IMR-90 (cell line): ENCODE data around the gene TGFB2. TPM values are rescaled to one million over a fixed set of nuclear protein-coding genes. Genes with fewer than 3 reads are reported as not detected.

Experiments
- ATAC-seq: fragments of 200-7000 bp; cut with Tn5 transposase; 2 replicates; pipeline ENCODE4 v1.9.1; 2020; ENCODE audit warnings: low read depth, mild to moderate bottlenecking, moderate library complexity
- BruUV-seq: library from RNA; stranded (reverse); fragments of 400-500 nt; replicated peaks from 2 replicates; lab custom pipeline; 2021; lab: Mats Ljungman, UMichigan
- CTCF ChIA-PET: fragments of 300-600 bp; formaldehyde crosslinking; extraction: SDS; loops from one replicate; lab custom pipeline; 2021; ENCODE audit warnings: antibody characterized with exemption; lab: Yijun Ruan, JAX
- POLR2A ChIA-PET: fragments of 300-600 bp; sonication (Branson Sonifier 250); formaldehyde crosslinking; loops from one replicate; lab custom pipeline; 2022; ENCODE audit warnings: antibody characterized with exemption; ENCODE audit not compliant: unreplicated experiment; lab: Charles Lee
- DNase-seq: peaks from one replicate; pipeline ENCODE4 v3.0.0; 2013
- H2AFZ ChIP-seq: replicated peaks from 2 replicates; pipeline ENCODE3; 2013; ENCODE audit warnings: low read length, mild to moderate bottlenecking; ENCODE audit not compliant: poor library complexity
- H2AK5ac ChIP-seq: 2 replicates; pipeline ENCODE4 v1.6.1; 2013; ENCODE audit warnings: low read depth, low read length, inconsistent platforms
- H2AK9ac ChIP-seq: replicated peaks from 2 replicates; pipeline ENCODE3; 2013; ENCODE audit warnings: mild to moderate bottlenecking, low read depth, low read length, moderate library complexity; ENCODE audit not compliant: poor library complexity
- H2BK120ac ChIP-seq: 2 replicates; pipeline ENCODE4 v1.6.1; 2013; ENCODE audit warnings: low read depth, low read length, inconsistent platforms
- H2BK15ac ChIP-seq: 3 replicates; pipeline ENCODE4 v1.6.1; 2013; ENCODE audit warnings: low read depth, low read length, inconsistent platforms
- H2BK20ac ChIP-seq: 2 replicates; pipeline ENCODE4 v1.6.1; 2013; ENCODE audit warnings: low read depth, mild to moderate bottlenecking, inconsistent platforms, low read length, moderate library complexity
- H2BK5ac ChIP-seq: 2 replicates; pipeline ENCODE4 v1.6.1; 2013; ENCODE audit warnings: mild to moderate bottlenecking, low read depth, low read length, inconsistent platforms; ENCODE audit not compliant: poor library complexity, severe bottlenecking
- H3K14ac ChIP-seq: replicated peaks from 2 replicates; pipeline ENCODE4 v1.6.1; 2013; ENCODE audit warnings: low read depth, low read length, inconsistent platforms
- H3K18ac ChIP-seq: 2 replicates; pipeline ENCODE4 v1.6.1; 2013; ENCODE audit warnings: low read depth, low read length, control low read depth
- H3K23ac ChIP-seq: 2 replicates; pipeline ENCODE4 v1.6.1; 2013; ENCODE audit warnings: low read depth, low read length, inconsistent platforms
- H3K27ac ChIP-seq: 2 replicates; pipeline ENCODE4 v1.5.1; 2013; ENCODE audit warnings: mild to moderate bottlenecking, control low read depth, low read length; ENCODE audit not compliant: insufficient read depth
- H3K27me3 ChIP-seq: 2 replicates; pipeline ENCODE4 v1.6.1; 2013; ENCODE audit warnings: low read length; ENCODE audit not compliant: control insufficient read depth, insufficient read depth
- H3K36me3 ChIP-seq: 2 replicates; pipeline ENCODE4 v1.6.1; 2013; ENCODE audit warnings: low read length, mixed read lengths; ENCODE audit not compliant: control insufficient read depth, insufficient read depth
- H3K4ac ChIP-seq: 2 replicates; pipeline ENCODE4 v1.6.1; 2013; ENCODE audit warnings: low read depth, low read length, inconsistent platforms
- H3K4me1 ChIP-seq: 2 replicates; pipeline ENCODE4 v1.6.1; 2013; ENCODE audit warnings: low read length, mixed read lengths; ENCODE audit not compliant: control insufficient read depth, insufficient read depth
- H3K4me2 ChIP-seq: 2 replicates; pipeline ENCODE4 v1.6.1; 2013; ENCODE audit warnings: low read depth, mild to moderate bottlenecking, control low read depth, low read length, moderate library complexity
- H3K4me3 ChIP-seq: 2 replicates; pipeline ENCODE4 v1.5.1; 2013; ENCODE audit warnings: low read depth, mild to moderate bottlenecking, control low read depth, low read length, moderate library complexity; ENCODE audit not compliant: insufficient read depth
- H3K56ac ChIP-seq: 2 replicates; pipeline ENCODE4 v1.6.1; 2013; ENCODE audit warnings: low read length, inconsistent platforms; ENCODE audit not compliant: insufficient read depth; ENCODE audit errors: extremely low read depth
- H3K79me1 ChIP-seq, 2 experiments: 2 replicates each; pipeline ENCODE4 v1.6.1; 2013; ENCODE audit warnings: low read length in 2 of 2, inconsistent platforms in 1 of 2, low read depth in 1 of 2
- H3K9ac ChIP-seq: 2 replicates; pipeline ENCODE4 v1.6.1; 2013; ENCODE audit warnings: low read depth, low read length, control low read depth
- H3K9me1 ChIP-seq: 2 replicates; pipeline ENCODE4 v1.6.1; 2013; ENCODE audit warnings: low read length, inconsistent platforms; ENCODE audit not compliant: insufficient read depth
- H3K9me3 ChIP-seq: 2 replicates; pipeline ENCODE4 v1.6.1; 2013; ENCODE audit warnings: low read length; ENCODE audit not compliant: control insufficient read depth, insufficient read depth
- H4K20me1 ChIP-seq: 2 replicates; pipeline ENCODE4 v1.6.1; 2013; ENCODE audit warnings: low read length, inconsistent platforms; ENCODE audit not compliant: insufficient read depth
- H4K5ac ChIP-seq: 2 replicates; pipeline ENCODE4 v1.6.1; 2013; ENCODE audit warnings: mild to moderate bottlenecking, low read depth, low read length, control low read depth
- H4K8ac ChIP-seq, 2 experiments: 2 replicates each; pipeline ENCODE4 v1.6.1; 2013; ENCODE audit warnings: low read depth in 2 of 2, low read length in 2 of 2, control low read depth in 1 of 2, inconsistent platforms in 1 of 2
- H4K91ac ChIP-seq: 2 replicates; pipeline ENCODE4 v1.6.1; 2013; ENCODE audit warnings: low read depth, low read length, inconsistent platforms; ENCODE audit not compliant: insufficient read depth
- BHLHE40 ChIP-seq: fragments of 150-350 bp; IDR thresholded peaks from 2 replicates; pipeline ENCODE4 v1.6.1; 2016; ENCODE audit warnings: mild to moderate bottlenecking, low read depth, low read length
- CEBPB ChIP-seq: IDR thresholded peaks from 2 replicates; pipeline ENCODE4 v1.6.1; 2012; ENCODE audit warnings: low read depth, low read length, improper control_type of control experiment
- CHD1 ChIP-seq: IDR thresholded peaks from 2 replicates; pipeline ENCODE4 v1.6.1; 2012; ENCODE audit warnings: low read depth, low read length, improper control_type of control experiment
- CTCF ChIP-seq: conservative IDR thresholded peaks from 2 replicates; pipeline ENCODE4 v1.5.1; 2012; ENCODE audit warnings: mild to moderate bottlenecking, low read depth, low read length, improper control_type of control experiment
- ELK1 ChIP-seq: fragments of 150-350 bp; IDR thresholded peaks from 2 replicates; pipeline ENCODE4 v1.6.1; 2016; ENCODE audit warnings: low read depth, mild to moderate bottlenecking, low read length, moderate library complexity, borderline replicate concordance
- FOS ChIP-seq: fragments of 150-350 bp; IDR thresholded peaks from 2 replicates; pipeline ENCODE4 v1.6.1; 2016; ENCODE audit warnings: low read depth, low read length
- MAFK ChIP-seq: IDR thresholded peaks from 2 replicates; pipeline ENCODE4 v1.6.1; 2012; ENCODE audit warnings: low read depth, low read length, improper control_type of control experiment
- MAZ ChIP-seq: IDR thresholded peaks from 2 replicates; pipeline ENCODE4 v1.6.1; 2012; ENCODE audit warnings: low read depth, mild to moderate bottlenecking, low read length, improper control_type of control experiment, moderate library complexity, borderline replicate concordance
- MXI1 ChIP-seq: IDR thresholded peaks from 2 replicates; pipeline ENCODE4 v1.6.1; 2012; ENCODE audit warnings: low read depth, mild to moderate bottlenecking, low read length, moderate library complexity, borderline replicate concordance
- NFE2L2 ChIP-seq: fragments of 150-350 bp; IDR thresholded peaks from 2 replicates; pipeline ENCODE4 v1.6.1; 2016; ENCODE audit warnings: low read depth, mild to moderate bottlenecking, low read length
- POLR2A ChIP-seq: IDR thresholded peaks from 2 replicates; pipeline ENCODE4 v1.6.1; 2012; ENCODE audit warnings: mild to moderate bottlenecking, low read depth, low read length
- RAD21 ChIP-seq: IDR thresholded peaks from 2 replicates; pipeline ENCODE4 v1.6.1; 2012; ENCODE audit warnings: low read length, improper control_type of control experiment
- RCOR1 ChIP-seq: IDR thresholded peaks from 2 replicates; pipeline ENCODE4 v1.6.1; 2012; ENCODE audit warnings: mild to moderate bottlenecking, low read length, improper control_type of control experiment; ENCODE audit not compliant: insufficient replicate concordance
- RFX5 ChIP-seq: IDR thresholded peaks from 2 replicates; pipeline ENCODE4 v1.8.0; 2012; ENCODE audit warnings: low read depth, mild to moderate bottlenecking, low read length, moderate library complexity
- SMC3 ChIP-seq: fragments of 150-350 bp; IDR thresholded peaks from 2 replicates; pipeline ENCODE4 v1.6.1; 2016; ENCODE audit warnings: low read depth, mild to moderate bottlenecking, antibody characterized with exemption, low read length, moderate library complexity
- USF2 ChIP-seq: fragments of 150-350 bp; IDR thresholded peaks from 2 replicates; pipeline ENCODE4 v1.6.1; 2017; ENCODE audit warnings: mild to moderate bottlenecking, antibody characterized with exemption, low read length, low read depth
- dilution Hi-C: fragments of 300-500 bp; cut with HindIII; formaldehyde crosslinking; loops from one replicate; pipeline ENCODE4 v1.14.3; 2018; ENCODE audit warnings: low sequenced_read_pairs; ENCODE audit not compliant: unreplicated experiment
- in situ Hi-C: fragments of 300-500 bp; cut with MboI; formaldehyde crosslinking; loops from 3 replicates; pipeline ENCODE4 v1.14.3; 2019; ENCODE audit warnings: low sequenced_read_pairs, inconsistent platforms, mixed read lengths
- intact Hi-C: fragments of 100-400 bp; cut with micrococcal nuclease; formaldehyde crosslinking; loops from 2 replicates; pipeline ENCODE4 v1.10.0; 2022
- polyA plus RNA-seq, 3 experiments: library from polyadenylated mRNA; depleted of rRNA; stranded (reverse); fragments of >200 nt; gene quantifications; 2 replicates each; pipeline ENCODE4 v1.2.3, GENCODE V29; 2012; ENCODE audit warnings: low replicate concordance in 1 of 3
- total RNA-seq: library from RNA; depleted of rRNA; stranded (reverse); fragments of >200 nt; gene quantifications from 2 replicates; pipeline ENCODE4 v1.2.3, GENCODE V29; 2012

Gene TGFB2
- total and polyA plus RNA-seq, 2 of the 4 experiments (the other 2 are of a cell fraction): 3.7 to 3.8 TPM

DNA sequence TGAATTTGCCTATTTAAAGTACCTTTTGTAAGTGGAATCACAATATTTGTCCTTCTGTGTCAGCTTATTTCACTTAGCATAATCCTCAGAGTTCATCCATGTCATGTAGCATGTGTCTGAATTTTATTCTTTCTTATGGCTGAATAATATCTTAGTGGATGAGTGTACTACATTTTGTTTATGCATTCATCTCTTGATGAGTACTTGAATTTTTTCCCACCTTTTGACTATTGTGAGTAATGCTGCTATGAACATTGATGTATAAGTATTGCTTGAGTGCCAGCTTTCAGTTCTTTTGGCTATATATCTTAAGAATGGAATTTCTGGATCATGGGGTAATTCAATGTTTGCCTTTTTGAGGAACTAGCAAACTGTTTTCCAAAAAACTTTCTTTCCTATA is 84.2 kb downstream of the TGFB2 start:
- no peaks in the 10 kb centered on the region for H3K79me1 ChIP-seq
- ATAC-seq: no peak
- H4K5ac ChIP-seq: no peak overlapping the region
- H2BK20ac ChIP-seq: no peak overlapping the region
- no peaks in the 10 kb centered on the region for H3K27me3 ChIP-seq
- no TSS peak for BruUV-seq
- H3K56ac ChIP-seq: no peak overlapping the region
- no peak overlapping the region for H3K14ac ChIP-seq
- peak; percentile 40 for DNase-seq
- no peak overlapping the region for H2BK120ac ChIP-seq
- no peak overlapping the region for H3K4me3 ChIP-seq
- no peak overlapping the region for H2AFZ ChIP-seq
- ChIA-PET POLR2A (interaction anchor here (0.6 kb wide), 1 partner anchor 195 kb away, joined by 12 read pairs; no protein-coding TSS in a partner anchor), CTCF (interaction anchor here (0.6 kb wide), 1 partner anchor 737 kb away, joined by 3 read pairs; no protein-coding TSS in a partner anchor)
- in situ Hi-C loops: no loop called here
- no peak overlapping the region for H3K9ac ChIP-seq
- H2BK15ac ChIP-seq: no peak overlapping the region
- H3K23ac ChIP-seq: no peak overlapping the region
- H2AK9ac ChIP-seq: no peak overlapping the region
- dilution Hi-C loops: no loop called here
- no peak overlapping the region for H3K27ac ChIP-seq
- no peaks in the 10 kb centered on the region for H3K9me1 ChIP-seq
- H4K8ac ChIP-seq: no peak overlapping the region
- H4K91ac ChIP-seq: no peak overlapping the region
- peaks cover 5% of the 10 kb centered on the region; the same call in 1 of the 2 replicates for H3K4me1 ChIP-seq
- no peak for TF ChIP-seq CHD1
- TF ChIP-seq MXI1: no peak
- no peak for TF ChIP-seq MAFK
- no peak for TF ChIP-seq POLR2A
- no peak for TF ChIP-seq CTCF
- TF ChIP-seq MAZ: no peak
- no peak for TF ChIP-seq RAD21
- TF ChIP-seq RFX5: no peak
- no peak for TF ChIP-seq RCOR1
- no peak for TF ChIP-seq FOS
- no peak for TF ChIP-seq NFE2L2
- no peak for TF ChIP-seq SMC3
- no peak for TF ChIP-seq BHLHE40
- no peak for TF ChIP-seq USF2
- TF ChIP-seq ELK1: no peak
- no peak for TF ChIP-seq CEBPB
- intact Hi-C loops: no loop called here
- H2BK5ac ChIP-seq: no peak overlapping the region
- H2AK5ac ChIP-seq: no peak overlapping the region
- no peaks in the 10 kb centered on the region for H4K20me1 ChIP-seq
- H3K4ac ChIP-seq: no peak overlapping the region
- no peak overlapping the region for H3K4me2 ChIP-seq
- H3K9me3 ChIP-seq: no peaks in the 10 kb centered on the region
- H3K36me3 ChIP-seq: no peaks in the 10 kb centered on the region
- H3K18ac ChIP-seq: no peak overlapping the region
